GM10248 (cell line): ENCODE measurements around the gene RXFP1.

Source experiments
- CTCF ChIA-PET: fragments of 300-600 bp; sonication (Branson Sonifier 250); formaldehyde crosslinking; extraction: SDS; loops from one replicate; lab custom pipeline; 2021; ENCODE audit warnings: antibody characterized with exemption; lab: Yijun Ruan, JAX
- POLR2A ChIA-PET: fragments of 350-650 bp; sonication (Branson Sonifier 250); formaldehyde crosslinking; extraction: SDS; loops from one replicate; lab custom pipeline; 2020; ENCODE audit warnings: antibody characterized with exemption; lab: Yijun Ruan, JAX
- DNase-seq: peaks from one replicate; pipeline ENCODE4 v3.0.0; 2012; ENCODE audit errors: extremely low spot score
- CTCF ChIP-seq: IDR thresholded peaks from 2 replicates; pipeline ENCODE4 v1.5.1; 2012; ENCODE audit warnings: mild to moderate bottlenecking, low read depth; ENCODE audit errors: extremely low read depth, missing control alignments, control extremely low read depth

Gene RXFP1

DNA sequence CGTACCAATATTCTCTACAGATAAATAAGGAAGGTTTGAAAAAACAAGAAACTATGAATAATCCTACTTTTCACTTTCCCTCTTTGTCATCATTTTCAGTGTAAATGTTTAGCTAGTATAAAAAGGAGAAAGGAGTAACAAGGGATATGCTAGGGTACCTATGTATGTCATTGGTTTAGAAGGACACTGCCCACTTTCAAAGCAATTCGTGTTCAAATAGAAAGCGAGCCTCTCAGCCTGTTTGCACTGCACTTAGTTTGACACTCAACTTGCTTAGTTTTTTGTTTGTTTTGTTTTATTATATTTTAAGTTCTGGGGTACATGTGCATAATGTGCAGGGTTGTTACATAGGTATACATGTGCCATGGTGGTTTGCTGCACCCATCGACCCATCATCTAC, 21.6 kb upstream of the RXFP1 start:
- CTCF ChIA-PET, result no interaction called here
- POLR2A ChIA-PET, result no interaction called here
- DNase-seq, result no peak
- no peak for TF ChIP-seq CTCF

GRCh38 chr4:158513256-158513655, 8.4 kb upstream of the RXFP1 start:
- ChIA-PET CTCF (interaction anchor here (1.6 to 3.9 kb wide), 2 partner anchors 17 to 18 kb away, joined by 4 to 13 read pairs; no protein-coding TSS in a partner anchor), POLR2A (no interaction called here)
- DNase-seq, result no peak
- TF ChIP-seq CTCF, result no peak

DNA sequence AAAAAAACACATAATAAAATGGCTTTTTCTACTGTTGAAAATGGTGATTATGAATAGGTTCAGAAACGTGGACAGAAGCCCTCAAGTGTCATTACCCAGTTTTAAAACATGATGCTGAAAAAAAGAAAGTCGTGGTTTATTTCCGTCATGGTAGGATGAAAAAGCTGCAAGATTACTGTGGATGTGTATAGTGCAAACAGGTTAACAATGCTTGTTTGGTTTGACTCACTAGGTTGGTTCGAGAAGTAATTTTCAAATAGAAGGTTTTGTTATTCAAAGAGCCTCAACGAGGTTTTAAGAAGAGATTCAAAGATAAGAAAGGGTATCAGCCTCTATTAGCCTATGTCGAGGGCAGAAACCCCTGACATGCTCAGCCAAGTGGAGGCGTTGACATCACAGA, 2.5 kb upstream of the RXFP1 start:
- no peak for DNase-seq
- POLR2A ChIA-PET, result no interaction called here
- no peak for TF ChIP-seq CTCF
- CTCF ChIA-PET, result interaction anchor here (1.4 kb wide), 1 partner anchor 9 kb away, joined by 3 read pairs; no protein-coding TSS in a partner anchor

DNA sequence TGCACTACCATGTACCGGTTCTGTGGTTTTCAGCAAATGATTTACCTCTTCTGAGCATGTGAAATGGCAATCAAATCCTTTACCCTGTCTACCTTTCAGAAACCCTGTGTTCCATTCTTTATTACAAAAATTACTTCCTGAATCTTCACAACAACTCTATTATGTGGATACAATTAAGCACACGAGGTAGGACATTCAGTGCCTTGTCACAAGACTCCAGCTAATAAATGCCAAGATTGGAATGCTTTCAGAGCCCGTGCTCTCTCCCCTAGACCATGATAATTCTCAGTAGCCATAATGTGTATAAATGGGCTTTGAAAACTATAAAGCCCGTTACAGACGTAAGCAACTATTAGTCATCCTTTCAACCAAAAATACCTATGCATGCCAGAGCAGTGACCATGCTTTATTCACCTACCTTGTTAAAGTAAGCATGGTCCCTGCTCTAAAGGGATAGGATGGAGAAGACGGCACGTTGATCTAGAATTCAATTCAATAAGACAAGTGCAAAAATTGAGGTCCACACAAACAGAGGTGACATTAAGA, 2.4 kb downstream of the RXFP1 start:
- CTCF ChIA-PET, result interaction anchor here (1.4 kb wide), 1 partner anchor 8 kb away, joined by 3 read pairs; no protein-coding TSS in a partner anchor
- POLR2A ChIA-PET, result no interaction called here
- no peak for DNase-seq
- TF ChIP-seq CTCF, result no peak

DNA sequence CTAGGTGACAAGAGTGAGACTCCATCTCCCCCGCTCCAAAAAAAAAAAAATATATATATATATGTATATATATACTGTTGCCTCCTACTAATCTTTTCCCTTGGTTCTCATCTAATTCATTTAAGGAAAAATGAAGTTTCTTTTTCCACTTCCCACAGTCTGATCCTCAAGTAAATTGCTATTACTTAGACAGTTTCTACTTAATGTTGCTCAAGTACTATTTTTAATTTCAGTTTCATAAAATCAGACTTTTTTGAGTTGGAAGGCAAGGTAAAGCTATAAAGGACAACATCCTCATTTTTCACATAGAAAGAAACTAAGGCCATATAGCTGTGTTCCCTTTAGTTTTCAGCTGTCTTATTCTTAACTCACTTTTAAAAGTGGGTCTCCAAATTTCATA, 5.8 kb downstream of the RXFP1 start:
- CTCF ChIA-PET, result interaction anchor here (0.9 kb wide), 1 partner anchor 9 kb away, joined by 3 read pairs; no protein-coding TSS in a partner anchor
- no peak for DNase-seq
- TF ChIP-seq CTCF, result no peak
- POLR2A ChIA-PET, result no interaction called here

DNA sequence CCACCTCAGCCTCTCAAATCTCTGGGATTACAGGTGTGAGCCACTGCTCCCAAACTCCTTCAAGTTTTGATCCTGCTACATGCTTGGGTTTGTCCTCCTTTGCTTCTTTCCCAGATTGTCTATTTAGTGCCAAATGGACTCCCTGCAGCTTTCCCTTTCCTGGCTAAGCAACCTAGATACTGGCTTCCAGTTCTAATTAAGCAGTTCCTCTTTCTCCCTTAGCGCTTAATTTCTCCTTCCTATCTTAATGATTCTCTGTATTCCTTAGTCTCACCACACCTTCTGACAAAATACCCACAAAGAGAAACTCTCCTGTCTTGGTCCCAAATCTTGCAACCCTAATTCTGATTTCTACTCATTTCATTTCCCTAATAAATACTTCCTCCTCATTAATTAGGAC, 7.8 kb downstream of the RXFP1 start:
- ChIA-PET CTCF (interaction anchor here (1.0 kb wide), 1 partner anchor 96 kb away, joined by 3 read pairs; no protein-coding TSS in a partner anchor), POLR2A (no interaction called here)

More for the DNA sequence above, 7.8 kb downstream of the RXFP1 start:
- no peak for TF ChIP-seq CTCF
- no peak for DNase-seq
